A549 (cell line): Measurements from ENCODE around the gene PIAS4. TPM values are rescaled to one million over a fixed set of nuclear protein-coding genes. Genes with fewer than 3 reads are reported as not detected.
A peak's percentile ranks its signal among the peaks of the same experiment; 100 is the strongest.

ENCODE experiments used
- BHLHE40 ChIP-seq: IDR thresholded peaks from 2 replicates; pipeline ENCODE4 v1.6.1; 2012; ENCODE audit warnings: low read depth, low read length, inconsistent platforms
- CHD2 ChIP-seq: fragments of 150-350 bp; IDR thresholded peaks from 2 replicates; pipeline ENCODE4 v1.6.1; 2014; ENCODE audit warnings: low read length; ENCODE audit not compliant: partially characterized antibody
- CHD4 ChIP-seq: fragments of 200-600 bp; sonication (generic); IDR thresholded peaks from 2 replicates; pipeline ENCODE4 v1.6.1; 2016; ENCODE audit warnings: antibody characterized with exemption, mild to moderate bottlenecking, borderline replicate concordance
- EHF ChIP-seq: fragments of 250-450 bp; sonication (Bioruptor Pico); IDR thresholded peaks from 2 replicates; pipeline ENCODE4 v1.5.0; 2020; ENCODE audit warnings: mild to moderate bottlenecking
- ESRRA ChIP-seq: fragments of 150-350 bp; IDR thresholded peaks from 2 replicates; pipeline ENCODE4 v1.6.1; 2014; ENCODE audit warnings: mild to moderate bottlenecking, low read length, borderline replicate concordance
- FOXS1 ChIP-seq: fragments of 250-450 bp; sonication (Bioruptor Pico); IDR thresholded peaks from 2 replicates; pipeline ENCODE4 v1.5.0; 2020; ENCODE audit warnings: mild to moderate bottlenecking, moderate library complexity
- HDAC2 ChIP-seq: fragments of 200-600 bp; sonication (generic); IDR thresholded peaks from 2 replicates; pipeline ENCODE4 v1.6.1; 2016
- HOXB13 ChIP-seq: fragments of 250-450 bp; sonication (Bioruptor Pico); IDR thresholded peaks from 2 replicates; pipeline ENCODE4 v1.5.0; 2020; ENCODE audit warnings: low read depth, mild to moderate bottlenecking, moderate library complexity
- JUN ChIP-seq, 2 experiments: fragments of >200 bp; sonication (Bioruptor Twin); formaldehyde crosslinking; IDR thresholded peaks; 2 replicates in 1 of 2; 3 replicates in 1 of 2; pipeline ENCODE4 v1.6.1; 2016 to 2017
- MAFK ChIP-seq: fragments of 450-650 bp; IDR thresholded peaks from 2 replicates; pipeline ENCODE4 v1.6.1; 2014; ENCODE audit not compliant: partially characterized antibody
- POLR2AphosphoS2 ChIP-seq: conservative IDR thresholded peaks from 2 replicates; pipeline ENCODE4 v1.6.1; 2012; ENCODE audit warnings: low read length, improper control_type of control experiment, inconsistent platforms
- SMC3 ChIP-seq: fragments of >200 bp; sonication (Bioruptor Twin); formaldehyde crosslinking; IDR thresholded peaks from 3 replicates; pipeline ENCODE4 v1.6.1; 2018; ENCODE audit warnings: inconsistent platforms
- SREBF2 ChIP-seq: fragments of 450-650 bp; IDR thresholded peaks from 2 replicates; pipeline ENCODE4 v1.6.1; 2014; ENCODE audit warnings: mild to moderate bottlenecking, moderate library complexity
- TFCP2L1 ChIP-seq: fragments of 250-450 bp; sonication (Bioruptor Pico); IDR thresholded peaks from 2 replicates; pipeline ENCODE4 v1.5.0; 2021; ENCODE audit warnings: mild to moderate bottlenecking
- TP53 ChIP-seq: fragments of 250-450 bp; sonication (Bioruptor Pico); IDR thresholded peaks from 2 replicates; pipeline ENCODE4 v1.5.0; 2021; ENCODE audit warnings: mild to moderate bottlenecking, moderate library complexity
- ZFP36 ChIP-seq: fragments of 450-650 bp; IDR thresholded peaks from 2 replicates; pipeline ENCODE4 v1.6.1; 2014; ENCODE audit warnings: borderline replicate concordance; ENCODE audit not compliant: partially characterized antibody
- ZSCAN20 ChIP-seq: fragments of 250-450 bp; sonication (Bioruptor Pico); IDR thresholded peaks from 2 replicates; pipeline ENCODE4 v1.8.0; 2022; ENCODE audit warnings: mild to moderate bottlenecking, moderate library complexity
- polyA plus RNA-seq, 4 experiments: library from polyadenylated mRNA; depleted of rRNA in 3 of 4; stranded (reverse); fragments of >200 nt; fragmentation: RNase III in 1 of 4; extraction: RNeasy Plus Mini Kit Qiagen cat#74134 plus additional on column Dnase treatment in 1 of 4; gene quantifications; 2 replicates in 3 of 4; 3 replicates in 1 of 4; pipeline ENCODE4 v1.2.3, GENCODE V29; 2011 to 2017
- TF ChIP-seq, protein P1 (sequence below): IDR thresholded peaks from 2 replicates; pipeline ENCODE4 v1.6.1; 2012; ENCODE audit warnings: low read depth, borderline replicate concordance
- TF ChIP-seq, protein P2 (sequence below): IDR thresholded peaks from 2 replicates; pipeline ENCODE4 v1.6.1; 2012
- TF ChIP-seq, protein P3 (sequence below): fragments of >200 bp; sonication (Bioruptor Twin); formaldehyde crosslinking; IDR thresholded peaks from 2 replicates; pipeline ENCODE4 v1.6.1; 2016
- TF ChIP-seq, protein P4 (sequence below): IDR thresholded peaks from 2 replicates; pipeline ENCODE4 v1.6.1; 2012
- TF ChIP-seq, protein P5 (sequence below): fragments of 250-450 bp; sonication (Bioruptor Pico); IDR thresholded peaks from 2 replicates; pipeline ENCODE4 v1.5.0; 2021; ENCODE audit warnings: mild to moderate bottlenecking, moderate library complexity, borderline replicate concordance
- TF ChIP-seq, protein P6 (sequence below): fragments of 150-350 bp; IDR thresholded peaks from 2 replicates; pipeline ENCODE4 v1.6.1; 2014; ENCODE audit warnings: low read depth, mild to moderate bottlenecking, low read length
- TF ChIP-seq, protein P7 (sequence below): fragments of >200 bp; sonication (Bioruptor Twin); formaldehyde crosslinking; IDR thresholded peaks from 3 replicates; pipeline ENCODE4 v1.6.1; 2016

Gene PIAS4
- polyA plus RNA-seq, 2 of the 4 experiments (the other 2 are of a cell fraction) = 5.2 to 12.8 TPM

DNA sequence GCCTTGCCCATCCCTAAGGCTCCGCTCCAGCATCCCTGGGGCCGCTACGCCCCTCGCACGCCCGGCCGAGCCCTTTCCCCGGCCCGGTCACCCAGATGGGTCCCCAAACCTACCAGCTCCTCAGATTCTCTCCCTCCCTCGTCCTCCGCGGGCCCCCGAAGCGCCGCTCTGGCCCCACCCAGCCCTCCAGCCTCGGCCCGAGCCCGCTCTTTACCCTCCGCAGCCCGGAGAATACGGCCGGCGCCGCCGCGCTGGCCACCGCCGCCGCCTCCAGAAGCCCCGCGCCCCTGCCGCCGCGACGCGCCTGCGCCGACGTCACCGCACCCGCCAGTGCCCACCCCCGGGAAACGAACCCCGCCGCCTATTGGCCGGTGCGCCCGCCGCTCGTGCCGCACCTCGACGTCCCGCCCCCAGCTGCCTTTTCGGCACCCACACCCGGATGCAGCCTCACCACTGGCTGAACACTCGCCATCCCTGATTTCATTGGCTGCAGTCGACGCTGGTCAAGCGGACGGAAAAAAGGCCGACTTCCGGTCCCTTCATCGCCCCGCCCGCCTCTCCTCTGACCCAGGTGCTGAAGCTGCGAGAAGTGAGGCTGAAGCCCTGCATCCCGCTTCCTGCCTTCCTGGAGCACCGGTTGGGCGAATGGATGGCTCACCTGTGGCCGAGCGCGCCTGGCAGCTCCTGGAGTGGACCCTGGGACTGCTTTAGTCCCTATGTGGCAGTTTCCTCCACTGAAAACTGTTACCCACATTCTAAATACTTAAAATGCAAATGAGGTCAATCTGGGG is 36.5 kb upstream of the PIAS4 start, which contains the start of gene DAPK3 (continued):
- TF ChIP-seq, protein P1, sequence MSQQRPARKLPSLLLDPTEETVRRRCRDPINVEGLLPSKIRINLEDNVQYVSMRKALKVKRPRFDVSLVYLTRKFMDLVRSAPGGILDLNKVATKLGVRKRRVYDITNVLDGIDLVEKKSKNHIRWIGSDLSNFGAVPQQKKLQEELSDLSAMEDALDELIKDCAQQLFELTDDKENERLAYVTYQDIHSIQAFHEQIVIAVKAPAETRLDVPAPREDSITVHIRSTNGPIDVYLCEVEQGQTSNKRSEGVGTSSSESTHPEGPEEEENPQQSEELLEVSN = no peak
- TF ChIP-seq ZSCAN20 (no peak), HOXB13 (CRISPR knock-in tag) (no peak), MAFK (peak; percentile 32), JUN (IDR thresholded peaks at IDR 0.05) (peak; percentile 26 to 72; a peak in 4 of 5 replicates), CHD4 (no peak), SREBF2 (no peak), HDAC2 (no peak), POLR2AphosphoS2 (peak; percentile 99), TFCP2L1 (CRISPR knock-in tag) (peak; percentile 93), FOXS1 (CRISPR knock-in tag) (no peak), ESRRA (no peak), ZFP36 (no peak), TP53 (0 out of 2 replicates have a peak, but pooled peaks have one; percentile 9), CHD2 (no peak), EHF (CRISPR knock-in tag) (no peak), SMC3 (no peak), BHLHE40 (0 out of 2 replicates have a peak, but pooled peaks have one; percentile 33)
- TF ChIP-seq, protein P2, sequence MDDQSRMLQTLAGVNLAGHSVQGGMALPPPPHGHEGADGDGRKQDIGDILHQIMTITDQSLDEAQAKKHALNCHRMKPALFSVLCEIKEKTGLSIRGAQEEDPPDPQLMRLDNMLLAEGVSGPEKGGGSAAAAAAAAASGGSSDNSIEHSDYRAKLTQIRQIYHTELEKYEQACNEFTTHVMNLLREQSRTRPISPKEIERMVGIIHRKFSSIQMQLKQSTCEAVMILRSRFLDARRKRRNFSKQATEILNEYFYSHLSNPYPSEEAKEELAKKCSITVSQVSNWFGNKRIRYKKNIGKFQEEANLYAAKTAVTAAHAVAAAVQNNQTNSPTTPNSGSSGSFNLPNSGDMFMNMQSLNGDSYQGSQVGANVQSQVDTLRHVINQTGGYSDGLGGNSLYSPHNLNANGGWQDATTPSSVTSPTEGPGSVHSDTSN = peak; percentile 93
- TF ChIP-seq, protein P3, sequence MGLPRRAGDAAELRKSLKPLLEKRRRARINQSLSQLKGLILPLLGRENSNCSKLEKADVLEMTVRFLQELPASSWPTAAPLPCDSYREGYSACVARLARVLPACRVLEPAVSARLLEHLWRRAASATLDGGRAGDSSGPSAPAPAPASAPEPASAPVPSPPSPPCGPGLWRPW = no peak
- TF ChIP-seq, protein P4, sequence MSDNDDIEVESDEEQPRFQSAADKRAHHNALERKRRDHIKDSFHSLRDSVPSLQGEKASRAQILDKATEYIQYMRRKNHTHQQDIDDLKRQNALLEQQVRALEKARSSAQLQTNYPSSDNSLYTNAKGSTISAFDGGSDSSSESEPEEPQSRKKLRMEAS = peak; percentile 55
- TF ChIP-seq, protein P5, sequence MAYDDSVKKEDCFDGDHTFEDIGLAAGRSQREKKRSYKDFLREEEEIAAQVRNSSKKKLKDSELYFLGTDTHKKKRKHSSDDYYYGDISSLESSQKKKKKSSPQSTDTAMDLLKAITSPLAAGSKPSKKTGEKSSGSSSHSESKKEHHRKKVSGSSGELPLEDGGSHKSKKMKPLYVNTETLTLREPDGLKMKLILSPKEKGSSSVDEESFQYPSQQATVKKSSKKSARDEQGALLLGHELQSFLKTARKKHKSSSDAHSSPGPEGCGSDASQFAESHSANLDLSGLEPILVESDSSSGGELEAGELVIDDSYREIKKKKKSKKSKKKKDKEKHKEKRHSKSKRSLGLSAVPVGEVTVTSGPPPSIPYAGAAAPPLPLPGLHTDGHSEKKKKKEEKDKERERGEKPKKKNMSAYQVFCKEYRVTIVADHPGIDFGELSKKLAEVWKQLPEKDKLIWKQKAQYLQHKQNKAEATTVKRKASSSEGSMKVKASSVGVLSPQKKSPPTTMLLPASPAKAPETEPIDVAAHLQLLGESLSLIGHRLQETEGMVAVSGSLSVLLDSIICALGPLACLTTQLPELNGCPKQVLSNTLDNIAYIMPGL (CRISPR knock-in tag) = no peak
- TF ChIP-seq, protein P6, sequence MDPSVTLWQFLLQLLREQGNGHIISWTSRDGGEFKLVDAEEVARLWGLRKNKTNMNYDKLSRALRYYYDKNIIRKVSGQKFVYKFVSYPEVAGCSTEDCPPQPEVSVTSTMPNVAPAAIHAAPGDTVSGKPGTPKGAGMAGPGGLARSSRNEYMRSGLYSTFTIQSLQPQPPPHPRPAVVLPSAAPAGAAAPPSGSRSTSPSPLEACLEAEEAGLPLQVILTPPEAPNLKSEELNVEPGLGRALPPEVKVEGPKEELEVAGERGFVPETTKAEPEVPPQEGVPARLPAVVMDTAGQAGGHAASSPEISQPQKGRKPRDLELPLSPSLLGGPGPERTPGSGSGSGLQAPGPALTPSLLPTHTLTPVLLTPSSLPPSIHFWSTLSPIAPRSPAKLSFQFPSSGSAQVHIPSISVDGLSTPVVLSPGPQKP = no peak
- TF ChIP-seq, protein P7, sequence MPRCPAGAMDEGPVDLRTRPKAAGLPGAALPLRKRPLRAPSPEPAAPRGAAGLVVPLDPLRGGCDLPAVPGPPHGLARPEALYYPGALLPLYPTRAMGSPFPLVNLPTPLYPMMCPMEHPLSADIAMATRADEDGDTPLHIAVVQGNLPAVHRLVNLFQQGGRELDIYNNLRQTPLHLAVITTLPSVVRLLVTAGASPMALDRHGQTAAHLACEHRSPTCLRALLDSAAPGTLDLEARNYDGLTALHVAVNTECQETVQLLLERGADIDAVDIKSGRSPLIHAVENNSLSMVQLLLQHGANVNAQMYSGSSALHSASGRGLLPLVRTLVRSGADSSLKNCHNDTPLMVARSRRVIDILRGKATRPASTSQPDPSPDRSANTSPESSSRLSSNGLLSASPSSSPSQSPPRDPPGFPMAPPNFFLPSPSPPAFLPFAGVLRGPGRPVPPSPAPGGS = no peak
